ENCODE data around the gene ABCA12.
"Not testable (repeated sequence)": the region's sequence is repeated elsewhere in the genome, so short reads cannot be mapped to it uniquely, and the experiment has no call there.

ABCA12 gene

GRCh38 chr2:215178121-215178520 lies 39.7 kb upstream of the ABCA12 start:
- no peaks in the 10 kb centered on the region for H3K4me1 ChIP-seq (ENCODE audit: control insufficient read depth, low read length)
- no peak overlapping the region for H3K4me2 ChIP-seq (ENCODE audit: low read length)
- no peak for TF ChIP-seq CTCF (IDR thresholded peaks at IDR 0.05; ENCODE audit: low read depth, low read length, poor library complexity, severe bottlenecking)
- TF ChIP-seq EZH2phosphoT487 (IDR thresholded peaks at IDR 0.05; ENCODE audit: borderline replicate concordance, low read length): no peak
- H3K79me2 ChIP-seq (ENCODE audit: control insufficient read depth, low read length): no peaks in the 10 kb centered on the region
- no peaks in the 10 kb centered on the region for H3F3A ChIP-seq (ENCODE audit: control insufficient read depth, insufficient read depth)
- no peak overlapping the region for H3K27ac ChIP-seq (ENCODE audit: low read depth, low read length)
- H3K27me3 ChIP-seq (ENCODE audit: control insufficient read depth, low read length): no peaks in the 10 kb centered on the region
- no peaks in the 10 kb centered on the region; the same call in 1 of the 2 replicates for H3K9me3 ChIP-seq (ENCODE audit: control insufficient read depth, insufficient read depth, low read length)
- no peak overlapping the region for H3K4me3 ChIP-seq (ENCODE audit: low read length)
- no peaks in the 10 kb centered on the region for H3K36me3 ChIP-seq (ENCODE audit: control insufficient read depth, low read length)
- H4K20me1 ChIP-seq (ENCODE audit: control insufficient read depth, insufficient read depth, low read depth, low read length): no peaks in the 10 kb centered on the region
- H3K9me2 ChIP-seq (replicated peaks; ENCODE audit: control insufficient read depth, low read length): no peaks in the 10 kb centered on the region

GRCh38 chr2:215171796-215172195 lies 33.4 kb upstream of the ABCA12 start:
- Histone ChIP-seq H3F3A (ENCODE audit: control insufficient read depth, insufficient read depth) (no peaks in the 10 kb centered on the region), H3K27me3 (ENCODE audit: control insufficient read depth, low read length) (no peaks in the 10 kb centered on the region), H3K9me3 (ENCODE audit: control insufficient read depth, insufficient read depth, low read length) (no peaks in the 10 kb centered on the region), H3K79me2 (ENCODE audit: control insufficient read depth, low read length) (no peaks in the 10 kb centered on the region), H3K4me3 (ENCODE audit: low read length) (no peak overlapping the region), H3K27ac (ENCODE audit: low read depth, low read length) (no peak overlapping the region), H3K36me3 (ENCODE audit: control insufficient read depth, low read length) (no peaks in the 10 kb centered on the region), H3K4me2 (ENCODE audit: low read length) (no peak overlapping the region), H3K9me2 (replicated peaks; ENCODE audit: control insufficient read depth, low read length) (no peaks in the 10 kb centered on the region), H3K4me1 (ENCODE audit: control insufficient read depth, low read length) (no peaks in the 10 kb centered on the region), H4K20me1 (ENCODE audit: control insufficient read depth, insufficient read depth, low read depth, low read length) (no peaks in the 10 kb centered on the region)
- TF ChIP-seq CTCF (IDR thresholded peaks at IDR 0.05; ENCODE audit: low read depth, low read length, poor library complexity, severe bottlenecking): no peak
- no peak for TF ChIP-seq EZH2phosphoT487 (IDR thresholded peaks at IDR 0.05; ENCODE audit: borderline replicate concordance, low read length)

GRCh38 chr2:215171151-215171550 lies 32.7 kb upstream of the ABCA12 start:
- Histone ChIP-seq H3K27ac (ENCODE audit: low read depth, low read length) (no peak overlapping the region), H3K4me3 (ENCODE audit: low read length) (no peak overlapping the region), H3K9me2 (replicated peaks; ENCODE audit: control insufficient read depth, low read length) (no peaks in the 10 kb centered on the region), H3K4me2 (ENCODE audit: low read length) (no peak overlapping the region), H3K4me1 (ENCODE audit: control insufficient read depth, low read length) (no peaks in the 10 kb centered on the region), H3K79me2 (ENCODE audit: control insufficient read depth, low read length) (no peaks in the 10 kb centered on the region), H3K36me3 (ENCODE audit: control insufficient read depth, low read length) (no peaks in the 10 kb centered on the region), H3K9me3 (ENCODE audit: control insufficient read depth, insufficient read depth, low read length) (no peaks in the 10 kb centered on the region), H4K20me1 (ENCODE audit: control insufficient read depth, insufficient read depth, low read depth, low read length) (no peaks in the 10 kb centered on the region), H3K27me3 (ENCODE audit: control insufficient read depth, low read length) (no peaks in the 10 kb centered on the region), H3F3A (ENCODE audit: control insufficient read depth, insufficient read depth) (no peaks in the 10 kb centered on the region)
- TF ChIP-seq CTCF (IDR thresholded peaks at IDR 0.05; ENCODE audit: low read depth, low read length, poor library complexity, severe bottlenecking): no peak
- TF ChIP-seq EZH2phosphoT487 (IDR thresholded peaks at IDR 0.05; ENCODE audit: borderline replicate concordance, low read length): no peak

- H3K36me3 ChIP-seq (ENCODE audit: control insufficient read depth, low read length); H3K4me1 ChIP-seq (ENCODE audit: control insufficient read depth, low read length); H3K79me2 ChIP-seq (ENCODE audit: control insufficient read depth, low read length); H3K4me3 ChIP-seq (ENCODE audit: low read length); H3K27me3 ChIP-seq (ENCODE audit: control insufficient read depth, low read length); H3K9me3 ChIP-seq (ENCODE audit: control insufficient read depth, insufficient read depth, low read length); H3F3A ChIP-seq (ENCODE audit: control insufficient read depth, insufficient read depth); H4K20me1 ChIP-seq (ENCODE audit: control insufficient read depth, insufficient read depth, low read depth, low read length); H3K4me2 ChIP-seq (ENCODE audit: low read length); H3K27ac ChIP-seq (ENCODE audit: low read depth, low read length); H3K9me2 ChIP-seq (replicated peaks; ENCODE audit: control insufficient read depth, low read length): not testable (repeated sequence)
These were observed 28.1 kb upstream of the ABCA12 start for GRCh38 chr2:215166505-215166904.

- H4K20me1 ChIP-seq (ENCODE audit: control insufficient read depth, insufficient read depth, low read depth, low read length); H3K79me2 ChIP-seq (ENCODE audit: control insufficient read depth, low read length); H3K9me2 ChIP-seq (replicated peaks; ENCODE audit: control insufficient read depth, low read length); H3K4me3 ChIP-seq (ENCODE audit: low read length); H3K4me2 ChIP-seq (ENCODE audit: low read length); H3F3A ChIP-seq (ENCODE audit: control insufficient read depth, insufficient read depth); H3K9me3 ChIP-seq (ENCODE audit: control insufficient read depth, insufficient read depth, low read length); H3K36me3 ChIP-seq (ENCODE audit: control insufficient read depth, low read length); H3K4me1 ChIP-seq (ENCODE audit: control insufficient read depth, low read length); H3K27me3 ChIP-seq (ENCODE audit: control insufficient read depth, low read length); H3K27ac ChIP-seq (ENCODE audit: low read depth, low read length): not testable (repeated sequence)
These were observed 24.9 kb upstream of the ABCA12 start for GRCh38 chr2:215163319-215163718.
